ENCODE results near the gene RAD54L.
"Not testable (repeated sequence)": the region's sequence is repeated elsewhere in the genome, so short reads cannot be mapped to it uniquely, and the experiment has no call there.

The RAD54L gene

DNA sequence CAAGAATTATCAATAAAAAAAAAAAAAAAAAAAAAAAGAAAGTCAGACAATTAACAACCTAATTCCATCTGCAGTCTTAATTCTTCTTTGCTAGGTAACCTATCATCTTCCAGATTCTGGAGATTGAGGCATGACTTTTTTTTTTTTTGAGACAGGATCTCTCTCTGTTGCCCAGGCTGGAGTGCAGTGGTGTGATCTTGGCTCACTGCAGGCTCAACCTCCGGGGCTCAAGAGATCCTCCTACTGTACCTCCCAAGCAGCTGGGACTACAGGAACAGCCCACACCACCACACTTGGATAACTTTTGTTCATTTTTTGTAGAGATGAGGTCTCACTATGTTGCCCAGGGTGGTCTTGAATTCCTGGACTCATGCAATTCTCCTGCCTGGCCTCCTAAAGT lies 4.6 kb upstream of the RAD54L start:
- DNase-seq (ENCODE audit: insufficient read length, low spot score) (no peak), FAIRE-seq (no peak)
- TF ChIP-seq POLR2A (IDR thresholded peaks at IDR 0.05; ENCODE audit: low read depth, low read length) = no peak
- TF ChIP-seq POLR2AphosphoS5 (IDR thresholded peaks at IDR 0.05; ENCODE audit: low read depth, low read length) = no peak
- no peak for TF ChIP-seq PAX5 (IDR thresholded peaks at IDR 0.05; ENCODE audit: insufficient read depth, low read length, severe bottlenecking)
- no peak for TF ChIP-seq TAF1 (IDR thresholded peaks at IDR 0.05; ENCODE audit: low read depth, low read length)
- TF ChIP-seq POU2F2 (IDR thresholded peaks at IDR 0.05; ENCODE audit: low read depth, low read length) = no peak
- no peak for TF ChIP-seq SPI1 (IDR thresholded peaks at IDR 0.05; ENCODE audit: low read depth, low read length)

DNA sequence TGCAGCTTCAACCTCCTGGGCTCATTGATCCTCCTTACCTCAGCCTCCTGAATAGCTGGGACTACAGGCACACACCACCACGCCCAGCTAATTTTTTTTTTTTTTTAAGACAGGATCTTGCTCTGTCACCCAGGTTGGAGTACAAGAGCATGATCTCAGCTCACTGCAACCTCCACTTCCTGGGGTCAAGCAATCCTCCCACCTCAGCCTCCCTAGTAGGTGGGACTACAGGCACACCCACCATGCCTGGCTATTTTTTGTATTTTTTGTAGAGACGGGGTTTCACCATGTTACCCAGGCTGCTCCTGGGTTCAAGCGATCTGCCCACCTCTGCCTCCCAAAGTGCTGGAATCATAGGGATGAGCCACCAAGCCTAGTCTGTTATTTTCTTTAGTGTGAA lies 3.7 kb upstream of the RAD54L start:
- DNase-seq (ENCODE audit: insufficient read length, low spot score); FAIRE-seq: not testable (repeated sequence)

DNA sequence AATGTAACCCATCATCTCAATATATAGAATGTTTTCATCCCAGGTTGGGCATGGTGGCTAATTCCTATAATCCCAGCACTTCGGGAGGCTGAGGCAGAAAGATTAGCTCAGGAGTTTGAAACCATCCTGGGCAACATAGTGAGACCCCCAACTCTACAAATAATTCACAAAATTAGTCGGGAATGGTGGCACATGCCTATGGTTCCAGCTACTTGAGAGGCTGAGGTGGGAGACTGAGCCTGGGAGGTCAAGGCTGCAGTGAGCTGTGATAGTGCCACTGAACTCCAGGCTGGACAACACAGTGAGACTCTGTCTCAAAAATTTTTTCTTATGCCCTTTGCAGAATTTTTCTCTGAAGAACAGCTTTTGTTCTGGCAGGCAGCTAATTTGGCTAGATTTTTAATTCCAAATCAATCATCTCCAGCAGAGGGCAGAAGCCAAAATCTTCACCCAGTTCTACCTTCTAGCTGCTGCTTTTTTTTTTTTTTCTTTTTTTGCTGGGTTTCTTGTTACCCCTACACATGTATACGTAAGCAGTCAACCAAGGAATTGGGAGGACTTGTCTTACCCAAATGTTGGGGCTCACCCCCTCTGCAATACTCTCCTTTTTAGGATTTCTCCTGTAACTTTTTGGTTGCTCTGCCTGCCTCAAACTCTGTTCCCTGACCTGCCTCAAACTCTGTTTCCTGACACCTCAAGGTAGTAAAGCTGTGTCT lies 2.7 kb upstream of the RAD54L start:
- TF ChIP-seq PAX5 (IDR thresholded peaks at IDR 0.05; ENCODE audit: insufficient read depth, low read length, severe bottlenecking) (no peak), POU2F2 (IDR thresholded peaks at IDR 0.05; ENCODE audit: low read depth, low read length) (no peak)
- DNase-seq (ENCODE audit: insufficient read length, low spot score) (peak; percentile 38), FAIRE-seq (no peak)

DNA sequence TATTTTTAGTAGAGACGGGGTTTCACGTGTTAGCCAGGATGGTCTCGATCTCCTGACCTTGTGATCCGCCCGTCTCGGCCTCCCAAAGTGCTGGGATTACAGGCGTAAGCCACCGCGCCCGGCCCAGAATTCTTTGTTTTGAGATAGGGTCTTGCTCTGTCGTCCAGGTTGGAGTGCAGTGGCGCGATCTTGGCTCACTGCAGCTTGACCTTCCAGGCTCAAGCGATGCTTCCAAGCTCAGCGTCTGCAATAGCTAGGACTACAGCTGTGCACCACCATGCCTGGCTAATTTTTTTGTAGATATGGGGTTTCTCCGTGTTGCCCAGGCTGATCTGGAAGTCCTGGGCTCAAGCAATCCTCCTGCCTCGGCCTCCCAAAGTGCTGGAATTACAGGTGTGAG lies 1.4 kb upstream of the RAD54L start:
- not testable (repeated sequence) for FAIRE-seq; DNase-seq (ENCODE audit: insufficient read length, low spot score)

DNA sequence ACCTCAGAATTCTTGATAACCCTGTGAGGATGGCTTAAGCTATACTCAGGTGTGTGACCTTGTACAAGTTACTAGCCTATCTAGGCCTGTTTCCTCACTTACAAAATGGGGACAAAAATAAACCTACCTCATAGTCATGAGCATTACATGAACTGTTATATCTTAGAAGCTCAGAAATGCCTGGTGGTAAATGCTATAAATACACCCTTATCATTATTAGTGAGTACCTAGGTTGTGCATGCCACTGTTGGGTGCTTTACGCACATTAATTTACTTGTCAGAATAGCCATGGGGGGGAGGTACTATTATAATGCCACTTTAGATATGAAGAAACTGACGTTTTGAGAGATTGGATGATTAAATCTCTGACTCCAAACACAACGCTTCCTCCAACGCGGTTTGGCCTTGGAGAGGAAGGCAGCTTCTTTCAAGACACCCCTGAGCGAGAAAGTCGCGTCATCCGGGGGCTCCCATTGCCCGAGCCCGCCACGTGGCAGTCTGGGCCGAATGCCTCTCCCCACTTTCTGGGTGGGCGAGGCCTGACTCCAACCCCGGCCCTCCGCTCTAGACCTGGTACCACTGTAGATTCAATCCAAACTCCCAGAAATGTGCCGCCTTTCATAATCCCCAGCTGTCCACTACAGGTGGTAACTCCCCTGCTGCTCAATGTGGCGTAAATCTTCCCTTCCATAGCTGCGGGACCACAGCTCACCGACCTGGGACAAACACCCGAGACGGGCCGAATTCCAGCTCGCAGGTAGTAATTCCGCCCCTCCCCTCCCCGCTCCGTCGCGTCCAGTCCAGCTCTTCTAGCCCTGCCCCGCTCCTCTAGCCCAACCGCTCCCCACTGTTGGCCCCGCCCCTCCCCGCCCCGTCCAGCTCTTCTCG lies 771 bp upstream of the RAD54L start:
- FAIRE-seq (peak; percentile 31), DNase-seq (ENCODE audit: insufficient read length, low spot score) (peak; percentile 89)
- no peak for TF ChIP-seq POU2F2 (IDR thresholded peaks at IDR 0.05; ENCODE audit: low read depth, low read length)
- TF ChIP-seq POLR2A (IDR thresholded peaks at IDR 0.05; ENCODE audit: low read depth, low read length) = no peak
- no peak for TF ChIP-seq TAF1 (IDR thresholded peaks at IDR 0.05; ENCODE audit: low read depth, low read length)
- TF ChIP-seq PAX5 (IDR thresholded peaks at IDR 0.05; ENCODE audit: insufficient read depth, low read length, severe bottlenecking) = no peak
- no peak for TF ChIP-seq SPI1 (IDR thresholded peaks at IDR 0.05; ENCODE audit: low read depth, low read length)
- TF ChIP-seq POLR2AphosphoS5 (IDR thresholded peaks at IDR 0.05; ENCODE audit: low read depth, low read length) = no peak

DNA sequence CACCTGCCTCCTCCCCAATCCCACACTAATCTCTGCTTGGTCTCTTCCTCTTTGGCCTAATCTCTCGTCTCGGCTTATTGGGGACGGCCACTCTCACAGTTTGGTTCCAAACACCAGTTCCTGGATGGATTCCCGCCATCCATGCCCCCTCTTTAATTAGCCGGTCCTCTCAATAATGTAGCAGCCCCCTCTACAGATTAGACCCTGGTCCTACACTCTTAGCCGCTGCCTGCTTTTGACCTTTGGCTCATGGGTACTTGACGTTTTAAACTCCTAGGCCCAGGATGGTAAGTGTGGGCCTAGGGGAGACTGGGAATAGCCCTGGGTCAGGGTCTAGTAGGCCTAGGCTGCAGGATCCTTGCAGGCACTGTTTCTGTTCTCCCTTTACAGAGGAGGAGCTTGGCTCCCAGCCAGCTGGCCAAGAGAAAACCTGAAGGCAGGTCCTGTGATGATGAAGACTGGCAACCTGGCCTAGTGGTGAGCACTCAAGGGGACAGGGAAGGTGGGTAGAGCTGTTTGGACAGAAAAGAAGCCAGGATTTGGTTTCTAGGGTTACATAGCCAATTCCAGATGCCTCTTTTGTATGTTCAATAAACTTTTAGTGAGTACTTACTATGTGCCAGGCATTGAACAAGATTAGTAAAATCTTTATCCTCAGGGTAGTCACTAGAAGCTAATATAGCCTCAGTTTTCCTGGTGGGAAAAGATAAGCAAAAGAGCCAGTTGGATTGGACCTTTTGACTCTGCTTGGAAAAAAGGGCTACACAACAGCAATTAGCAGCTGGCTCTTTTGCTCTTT lies 758 bp downstream of the RAD54L start:
- peak; percentile 59 for FAIRE-seq
- DNase-seq (ENCODE audit: insufficient read length, low spot score) = peak; percentile 19
- TF ChIP-seq POU2F2 (IDR thresholded peaks at IDR 0.05; ENCODE audit: low read depth, low read length) (no peak), TAF1 (IDR thresholded peaks at IDR 0.05; ENCODE audit: low read depth, low read length) (no peak), SPI1 (IDR thresholded peaks at IDR 0.05; ENCODE audit: low read depth, low read length) (no peak), POLR2AphosphoS5 (IDR thresholded peaks at IDR 0.05; ENCODE audit: low read depth, low read length) (no peak), PAX5 (IDR thresholded peaks at IDR 0.05; ENCODE audit: insufficient read depth, low read length, severe bottlenecking) (no peak), POLR2A (IDR thresholded peaks at IDR 0.05; ENCODE audit: low read depth, low read length) (no peak)

DNA sequence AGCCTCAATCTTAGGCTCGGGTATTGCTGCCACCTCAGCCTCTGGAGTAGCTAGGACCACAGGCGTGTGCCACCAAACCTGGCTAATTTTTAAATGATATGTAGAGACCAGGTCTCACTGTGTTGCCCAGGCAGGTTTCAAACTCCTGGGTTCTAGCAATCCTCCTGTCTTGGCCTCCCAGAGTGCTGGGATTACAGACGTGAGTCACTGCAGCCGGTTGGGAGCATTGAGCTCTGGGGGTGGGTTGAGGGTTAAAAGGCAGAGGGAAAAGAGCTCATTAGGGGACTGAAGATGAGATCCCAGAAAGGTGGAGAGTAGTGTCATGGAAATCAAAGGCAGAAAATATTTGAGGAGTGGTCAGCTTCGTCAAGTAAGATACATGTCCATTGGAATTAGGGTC lies 7.1 kb downstream of the RAD54L start:
- DNase-seq (ENCODE audit: insufficient read length, low spot score) = no peak
- FAIRE-seq = no peak
- no peak for TF ChIP-seq TAF1 (IDR thresholded peaks at IDR 0.05; ENCODE audit: low read depth, low read length)
- TF ChIP-seq PAX5 (IDR thresholded peaks at IDR 0.05; ENCODE audit: insufficient read depth, low read length, severe bottlenecking) = no peak
- no peak for TF ChIP-seq POLR2A (IDR thresholded peaks at IDR 0.05; ENCODE audit: low read depth, low read length)
- TF ChIP-seq POU2F2 (IDR thresholded peaks at IDR 0.05; ENCODE audit: low read depth, low read length) = no peak
- no peak for TF ChIP-seq SPI1 (IDR thresholded peaks at IDR 0.05; ENCODE audit: low read depth, low read length)
- no peak for TF ChIP-seq POLR2AphosphoS5 (IDR thresholded peaks at IDR 0.05; ENCODE audit: low read depth, low read length)

DNA sequence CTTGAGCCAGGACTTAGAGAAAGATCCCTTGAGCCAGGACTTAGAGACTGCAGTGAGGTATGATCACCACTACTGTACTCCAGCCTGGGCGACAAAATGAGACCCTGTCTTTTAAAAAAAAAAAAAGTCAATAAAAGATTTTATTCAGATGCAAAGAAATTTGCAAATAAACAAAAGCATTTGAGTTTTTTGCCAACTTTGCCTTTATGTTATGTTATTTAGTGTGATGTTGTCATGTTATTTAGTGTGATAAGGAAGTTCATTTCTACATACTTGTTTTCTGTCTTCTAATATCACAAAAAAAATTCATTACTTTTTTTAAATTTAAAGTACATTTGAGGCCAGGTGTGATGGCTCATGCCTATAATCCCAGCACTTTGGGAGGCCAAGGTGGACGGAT lies 9.0 kb downstream of the RAD54L start:
- no peak for DNase-seq (ENCODE audit: insufficient read length, low spot score)
- FAIRE-seq = no peak
- no peak for TF ChIP-seq SPI1 (IDR thresholded peaks at IDR 0.05; ENCODE audit: low read depth, low read length)
- no peak for TF ChIP-seq POLR2A (IDR thresholded peaks at IDR 0.05; ENCODE audit: low read depth, low read length)
- no peak for TF ChIP-seq POU2F2 (IDR thresholded peaks at IDR 0.05; ENCODE audit: low read depth, low read length)
- no peak for TF ChIP-seq TAF1 (IDR thresholded peaks at IDR 0.05; ENCODE audit: low read depth, low read length)
- TF ChIP-seq PAX5 (IDR thresholded peaks at IDR 0.05; ENCODE audit: insufficient read depth, low read length, severe bottlenecking) = no peak
- no peak for TF ChIP-seq POLR2AphosphoS5 (IDR thresholded peaks at IDR 0.05; ENCODE audit: low read depth, low read length)

DNA sequence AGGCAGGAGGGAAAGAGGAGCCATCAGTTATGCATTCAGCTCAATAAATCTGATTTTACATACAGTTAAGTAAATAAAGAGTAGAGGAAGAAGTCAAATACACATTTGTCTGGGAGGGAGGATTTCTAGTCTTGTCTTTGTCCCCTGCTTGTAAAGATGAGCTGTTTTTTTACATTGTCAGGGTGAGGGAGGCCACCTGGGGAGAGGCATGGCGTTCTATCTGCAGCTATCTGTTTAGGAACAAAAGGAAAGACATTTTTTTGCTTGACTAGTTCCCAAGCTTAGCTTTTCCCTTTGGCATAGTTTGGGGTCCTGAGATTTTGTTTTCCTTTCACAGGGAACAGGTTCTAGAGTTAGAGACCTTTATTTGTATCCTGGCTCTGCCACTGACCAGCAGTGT lies 14.9 kb downstream of the RAD54L start:
- DNase-seq (ENCODE audit: insufficient read length, low spot score) (no peak), FAIRE-seq (no peak)
- TF ChIP-seq PAX5 (IDR thresholded peaks at IDR 0.05; ENCODE audit: insufficient read depth, low read length, severe bottlenecking) (no peak), POLR2A (IDR thresholded peaks at IDR 0.05; ENCODE audit: low read depth, low read length) (no peak), TAF1 (IDR thresholded peaks at IDR 0.05; ENCODE audit: low read depth, low read length) (no peak), POU2F2 (IDR thresholded peaks at IDR 0.05; ENCODE audit: low read depth, low read length) (no peak), POLR2AphosphoS5 (IDR thresholded peaks at IDR 0.05; ENCODE audit: low read depth, low read length) (no peak), SPI1 (IDR thresholded peaks at IDR 0.05; ENCODE audit: low read depth, low read length) (no peak)

Data from GM12891 (cell line).